Esophagus muscularis mucosa (tissue), 4 donors: ENCODE results near the gene FBXW12.

ENCODE experiments used
- EP300 ChIP-seq: sonication (generic); formaldehyde crosslinking; IDR thresholded peaks from one replicate; pipeline ENCODE4 v1.6.1; 2017; ENCODE audit warnings: antibody characterized with exemption
- POLR2A ChIP-seq: fragments of 450-650 bp; IDR thresholded peaks from one replicate; pipeline ENCODE4 v1.6.1; 2017; ENCODE audit warnings: antibody characterized with exemption, moderate library complexity, mild to moderate bottlenecking, low read depth
- POLR2AphosphoS5 ChIP-seq, 2 donors: sonication (generic); formaldehyde crosslinking; IDR thresholded peaks; one replicate each; pipeline ENCODE4 v1.6.1; 2017; ENCODE audit warnings: antibody characterized with exemption in 2 of 2
- TF ChIP-seq, protein P1 (sequence below), 3 experiments: fragments of 200-600 bp in 2 of 3; fragments of 450-650 bp in 1 of 3; sonication (generic) in 2 of 3; IDR thresholded peaks; one replicate each; pipeline ENCODE4 v1.5.1; 2017 to 2019; ENCODE audit warnings: antibody characterized with exemption in 3 of 3, mild to moderate bottlenecking in 2 of 3, moderate library complexity in 1 of 3

DNA sequence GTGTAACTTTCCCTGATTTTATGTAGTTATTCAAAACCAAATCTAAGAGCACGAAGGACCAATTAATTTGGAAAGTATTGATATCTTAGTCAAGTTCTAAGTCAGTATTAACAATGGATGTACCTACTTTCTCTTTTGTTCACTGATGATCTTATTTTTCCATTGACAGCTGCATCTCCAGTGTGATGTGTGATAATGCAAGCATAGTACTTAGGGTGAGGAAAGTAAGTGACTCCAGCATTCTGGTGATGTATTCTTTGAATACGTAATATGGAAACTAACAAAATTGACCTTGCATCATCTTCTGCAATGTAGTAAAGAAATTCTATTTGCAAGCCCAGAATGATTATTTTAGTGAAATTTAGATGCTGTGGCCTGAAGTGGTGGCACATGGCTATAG lies 22.4 kb downstream of the FBXW12 start:
- TF ChIP-seq, protein P1, sequence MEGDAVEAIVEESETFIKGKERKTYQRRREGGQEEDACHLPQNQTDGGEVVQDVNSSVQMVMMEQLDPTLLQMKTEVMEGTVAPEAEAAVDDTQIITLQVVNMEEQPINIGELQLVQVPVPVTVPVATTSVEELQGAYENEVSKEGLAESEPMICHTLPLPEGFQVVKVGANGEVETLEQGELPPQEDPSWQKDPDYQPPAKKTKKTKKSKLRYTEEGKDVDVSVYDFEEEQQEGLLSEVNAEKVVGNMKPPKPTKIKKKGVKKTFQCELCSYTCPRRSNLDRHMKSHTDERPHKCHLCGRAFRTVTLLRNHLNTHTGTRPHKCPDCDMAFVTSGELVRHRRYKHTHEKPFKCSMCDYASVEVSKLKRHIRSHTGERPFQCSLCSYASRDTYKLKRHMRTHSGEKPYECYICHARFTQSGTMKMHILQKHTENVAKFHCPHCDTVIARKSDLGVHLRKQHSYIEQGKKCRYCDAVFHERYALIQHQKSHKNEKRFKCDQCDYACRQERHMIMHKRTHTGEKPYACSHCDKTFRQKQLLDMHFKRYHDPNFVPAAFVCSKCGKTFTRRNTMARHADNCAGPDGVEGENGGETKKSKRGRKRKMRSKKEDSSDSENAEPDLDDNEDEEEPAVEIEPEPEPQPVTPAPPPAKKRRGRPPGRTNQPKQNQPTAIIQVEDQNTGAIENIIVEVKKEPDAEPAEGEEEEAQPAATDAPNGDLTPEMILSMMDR (IDR thresholded peaks at IDR 0.05), result no peak
- TF ChIP-seq POLR2A (no peak), EP300 (no peak), POLR2AphosphoS5 (IDR thresholded peaks at IDR 0.05) (no peak)
